GM10266 (cell line): ENCODE results near the gene NUCB1.
"Not testable (repeated sequence)": the region's sequence is repeated elsewhere in the genome, so short reads cannot be mapped to it uniquely, and the experiment has no call there.

ENCODE experiments used
- DNase-seq: peaks from one replicate; pipeline ENCODE4 v3.0.0; 2012; ENCODE audit errors: extremely low spot score
- CTCF ChIP-seq: IDR thresholded peaks from 2 replicates; pipeline ENCODE4 v1.5.1; 2012; ENCODE audit warnings: mild to moderate bottlenecking, low read depth; ENCODE audit not compliant: control insufficient read depth, insufficient read depth; ENCODE audit errors: missing control alignments

NUCB1 gene

DNA sequence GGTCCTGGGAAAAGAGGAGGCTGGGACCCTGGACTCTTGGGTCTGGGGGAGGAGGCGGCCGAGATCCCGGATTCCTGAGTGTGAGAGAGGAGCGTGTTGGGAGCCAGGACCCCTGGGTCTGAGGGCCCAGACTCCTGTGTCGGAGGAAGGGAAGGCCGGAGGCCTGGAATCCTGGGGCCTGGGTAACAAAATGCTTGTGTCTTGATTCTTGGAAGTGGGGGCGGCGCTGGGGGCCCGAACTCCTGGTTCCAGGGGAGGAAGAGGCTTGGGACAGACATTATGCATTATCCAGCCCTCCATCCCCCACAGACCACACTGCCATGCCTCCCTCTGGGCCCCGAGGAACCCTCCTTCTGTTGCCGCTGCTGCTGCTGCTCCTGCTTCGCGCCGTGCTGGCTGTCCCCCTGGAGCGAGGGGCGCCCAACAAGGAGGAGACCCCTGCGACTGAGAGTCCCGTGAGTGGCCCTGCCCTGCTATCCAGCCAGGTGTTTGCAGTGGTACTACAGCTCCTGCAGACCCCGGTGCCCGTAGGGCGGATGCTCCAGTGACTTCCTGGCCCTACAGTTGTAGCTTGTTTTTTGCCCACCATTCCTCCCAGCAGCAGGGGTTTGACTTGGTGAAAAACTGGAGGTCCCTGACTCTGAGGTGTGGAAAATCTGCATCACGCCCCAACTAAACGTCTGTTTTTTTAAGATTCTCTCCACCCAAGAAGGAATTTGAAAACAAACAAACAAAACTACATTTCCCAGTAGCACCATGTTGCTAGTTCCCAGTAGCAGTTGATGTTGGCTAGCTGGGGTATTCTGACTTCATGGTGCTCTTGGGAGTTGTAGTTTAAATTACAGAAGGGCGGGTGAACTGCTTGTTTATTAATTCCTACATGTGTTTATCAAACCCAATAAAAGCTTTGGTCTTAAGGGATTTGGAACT lies 630 bp downstream of the NUCB1 start:
- DNase-seq = peak; percentile 61
- no peak for TF ChIP-seq CTCF

GRCh38 chr19:48902291-48902690 lies 2.2 kb downstream of the NUCB1 start:
- not testable (repeated sequence) for DNase-seq

DNA sequence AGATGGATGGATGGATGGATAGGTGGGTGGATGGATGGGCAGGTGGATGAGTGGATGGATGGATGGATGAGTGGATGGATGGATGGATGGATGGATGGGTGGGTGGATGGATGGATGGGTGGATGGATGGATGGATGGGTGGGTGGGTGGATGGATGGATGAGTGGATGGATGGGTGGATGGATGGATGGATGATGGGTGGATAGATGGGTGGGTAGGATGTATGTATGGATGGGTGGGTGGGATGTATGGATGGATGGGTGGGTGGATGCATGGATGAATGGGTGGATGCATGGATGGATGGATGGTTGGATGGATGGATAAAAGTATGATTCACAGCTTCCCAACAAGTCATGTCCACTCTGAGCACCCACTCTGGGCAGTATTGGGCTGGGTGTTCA lies 3.7 kb downstream of the NUCB1 start:
- not testable (repeated sequence) for DNase-seq

DNA sequence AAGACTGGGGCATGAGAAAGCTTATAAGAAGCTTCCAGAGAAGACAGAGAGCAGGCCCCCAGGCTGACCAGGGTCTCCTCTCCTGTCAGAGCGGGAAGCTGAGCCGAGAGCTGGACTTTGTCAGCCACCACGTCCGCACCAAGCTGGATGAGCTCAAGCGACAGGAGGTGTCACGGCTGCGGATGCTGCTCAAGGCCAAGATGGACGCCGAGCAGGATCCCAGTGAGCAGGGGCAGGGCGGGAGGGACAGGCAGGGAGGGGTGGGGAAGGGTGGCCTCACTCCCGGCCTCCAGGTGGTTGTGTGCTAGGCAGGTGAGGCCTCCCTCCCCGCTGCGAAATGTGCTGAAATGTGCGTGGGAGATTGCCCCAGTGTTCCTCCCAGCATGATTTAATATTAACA lies 5.6 kb downstream of the NUCB1 start:
- DNase-seq = no peak
- TF ChIP-seq CTCF = no peak

DNA sequence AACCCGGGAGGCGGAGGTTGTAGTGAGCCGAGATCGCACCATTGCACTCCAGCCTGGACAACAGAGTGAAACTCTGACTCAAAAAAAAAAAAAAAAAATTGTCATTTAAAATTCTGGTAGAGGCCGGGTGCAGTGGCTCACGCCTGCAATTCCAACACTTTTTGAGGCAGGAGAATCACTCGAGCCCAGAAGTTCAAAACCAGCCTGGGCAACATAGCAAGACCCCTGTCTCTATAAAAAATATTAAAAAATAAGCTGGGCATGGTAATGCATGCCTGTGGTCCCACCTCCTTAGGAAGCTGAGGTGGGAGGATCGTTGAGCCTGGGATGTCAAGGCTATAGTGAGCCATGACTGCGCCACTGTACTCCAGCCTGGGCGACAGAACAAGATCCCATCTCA lies 6.2 kb downstream of the NUCB1 start:
- no peak for DNase-seq
- TF ChIP-seq CTCF = no peak

- no peak for TF ChIP-seq CTCF
- no peak for DNase-seq
These were observed 7.6 kb downstream of the NUCB1 start for GRCh38 chr19:48907671-48908070.

GRCh38 chr19:48909424-48910077 lies 9.4 kb downstream of the NUCB1 start:
- not testable (repeated sequence) for DNase-seq

- DNase-seq = no peak
- TF ChIP-seq CTCF = no peak
These were observed 10.7 kb downstream of the NUCB1 start for GRCh38 chr19:48910803-48911202.
